Keratinocyte (primary cell): ENCODE measurements around the gene BLOC1S4. TPM values are rescaled to one million over a fixed set of nuclear protein-coding genes. Genes with fewer than 3 reads are reported as not detected.
"Not testable (repeated sequence)": the region's sequence is repeated elsewhere in the genome, so short reads cannot be mapped to it uniquely, and the experiment has no call there.

Source experiments
- DNase-seq: peaks from one replicate; pipeline ENCODE4 v3.0.0-alpha.2; 2011; ENCODE audit warnings: low read depth, missing footprints, low spot score
- FAIRE-seq: peaks from 2 replicates; lab custom pipeline; 2011; peaks lifted over from hg19 to GRCh38; lab: Jason Lieb, UNC
- H2AFZ ChIP-seq: 2 replicates; pipeline ENCODE4 v1.6.0; 2012; ENCODE audit warnings: low read length, control low read depth, inconsistent platforms; ENCODE audit not compliant: control insufficient read depth
- H3K27ac ChIP-seq: 2 replicates; pipeline ENCODE4 v1.5.1; 2011; ENCODE audit warnings: low read length; ENCODE audit not compliant: control insufficient read depth, insufficient read depth
- H3K27me3 ChIP-seq: 3 replicates; pipeline ENCODE4 v1.6.0; 2011; ENCODE audit warnings: low read length; ENCODE audit not compliant: control insufficient read depth, insufficient read depth; ENCODE audit errors: extremely low read depth
- H3K36me3 ChIP-seq, 2 experiments: 2 replicates in 1 of 2; 3 replicates in 1 of 2; pipeline ENCODE4 v1.5.1; 2011; ENCODE audit warnings: low read length in 2 of 2, mild to moderate bottlenecking in 1 of 2; ENCODE audit not compliant: control insufficient read depth in 2 of 2, insufficient read depth in 2 of 2; ENCODE audit errors: extremely low read depth in 1 of 2
- H3K4me1 ChIP-seq: 3 replicates; pipeline ENCODE4 v1.5.1; 2011; ENCODE audit warnings: low read length; ENCODE audit not compliant: control insufficient read depth, insufficient read depth; ENCODE audit errors: extremely low read depth
- H3K4me2 ChIP-seq: 3 replicates; pipeline ENCODE4 v1.6.0; 2011; ENCODE audit warnings: low read depth, low read length; ENCODE audit not compliant: control insufficient read depth, insufficient read depth; ENCODE audit errors: extremely low read depth
- H3K4me3 ChIP-seq, 3 experiments: fragments of 200-600 bp in 1 of 3; sonication (generic) in 1 of 3; 2 replicates in 2 of 3; 3 replicates in 1 of 3; pipeline ENCODE4 v1.5.1; 2011 to 2016; ENCODE audit warnings: low read length in 3 of 3, mild to moderate bottlenecking in 3 of 3, control low read depth in 2 of 3, inconsistent platforms in 1 of 3, low read depth in 1 of 3, mixed read lengths in 1 of 3, mixed run types in 1 of 3, moderate library complexity in 1 of 3; ENCODE audit not compliant: control insufficient read depth in 2 of 3, insufficient read depth in 2 of 3; ENCODE audit errors: extremely low read depth in 1 of 3
- H3K79me2 ChIP-seq: 2 replicates; pipeline ENCODE4 v1.6.0; 2012; ENCODE audit warnings: low read length; ENCODE audit not compliant: control insufficient read depth, insufficient read depth
- H3K9ac ChIP-seq: 3 replicates; pipeline ENCODE4 v1.6.0; 2011; ENCODE audit warnings: low read length; ENCODE audit not compliant: control insufficient read depth, insufficient read depth; ENCODE audit errors: extremely low read depth
- H3K9me1 ChIP-seq: 3 replicates; pipeline ENCODE4 v1.6.0; 2011; ENCODE audit warnings: low read length; ENCODE audit not compliant: control insufficient read depth, insufficient read depth; ENCODE audit errors: extremely low read depth
- H3K9me3 ChIP-seq: 2 replicates; pipeline ENCODE4 v1.5.1; 2012; ENCODE audit warnings: low read depth, low read length; ENCODE audit not compliant: control insufficient read depth
- H4K20me1 ChIP-seq: 3 replicates; pipeline ENCODE4 v1.6.0; 2011; ENCODE audit warnings: low read length; ENCODE audit not compliant: control insufficient read depth, insufficient read depth; ENCODE audit errors: extremely low read depth
- CTCF ChIP-seq, 3 experiments: IDR thresholded peaks in 1 of 3; conservative IDR thresholded peaks in 1 of 3; optimal IDR thresholded peaks in 1 of 3; 2 replicates in 2 of 3; 3 replicates in 1 of 3; pipeline versions ENCODE3 to v1.5.1; 2011; ENCODE audit warnings: low read length in 3 of 3, mild to moderate bottlenecking in 3 of 3, moderate library complexity in 2 of 3, control low read depth in 1 of 3, inconsistent platforms in 1 of 3; ENCODE audit not compliant: insufficient read depth in 2 of 3; ENCODE audit errors: extremely low read depth in 1 of 3
- EZH2 ChIP-seq: IDR thresholded peaks from one replicate; pipeline ENCODE4 v1.6.1; 2012; ENCODE audit warnings: inconsistent platforms, mild to moderate bottlenecking, low read length, moderate library complexity
- dilution Hi-C: fragments of 300-500 bp; cut with MboI; formaldehyde crosslinking; loops from one replicate; pipeline ENCODE4 v1.7.0; 2020; ENCODE audit warnings: low sequenced_read_pairs; ENCODE audit not compliant: extremely low pct_ligation_motif_present
- polyA plus RNA-seq, 5 experiments: library from polyadenylated mRNA; depleted of rRNA in 3 of 5; stranded (reverse) in 3 of 5; stranded (forward) in 1 of 5; unstranded in 1 of 5; fragments of >200 nt; gene quantifications; 1 replicate in 1 of 5; 2 replicates in 3 of 5; 3 replicates in 1 of 5; pipeline versions ENCODE4 v1.2.1 to v1.2.3, GENCODE V29; 2011 to 2012; ENCODE audit warnings: missing spikeins in 2 of 5, low read depth in 1 of 5, low replicate concordance in 1 of 5

Gene BLOC1S4
- polyA plus RNA-seq, 1 donor (not counting 4 experiments of a cell fraction or from before 2014, with no cell fraction given) = 11.7 TPM

- Histone ChIP-seq H3K9ac (peak overlapping the region; percentile 73), H3K36me3 (peaks cover 5 to 13% of the 10 kb centered on the region in 2 experiments), H3K4me3 (peak overlapping the region; percentile 67 to 77 (median 71)), H3K4me1 (peaks cover 21% of the 10 kb centered on the region), H2AFZ (peak overlapping the region; percentile 95), H3K27ac (peak overlapping the region; percentile 48), H3K79me2 (peaks cover 24% of the 10 kb centered on the region), H3K4me2 (peak overlapping the region; percentile 96)
- H4K20me1 ChIP-seq, H3K9me1 ChIP-seq, DNase-seq, dilution Hi-C loops, H3K27me3 ChIP-seq, FAIRE-seq, H3K9me3 ChIP-seq: not testable (repeated sequence)
Observed at GRCh38 chr4:6673191-6673659, 42.7 kb upstream of the BLOC1S4 start.

DNA sequence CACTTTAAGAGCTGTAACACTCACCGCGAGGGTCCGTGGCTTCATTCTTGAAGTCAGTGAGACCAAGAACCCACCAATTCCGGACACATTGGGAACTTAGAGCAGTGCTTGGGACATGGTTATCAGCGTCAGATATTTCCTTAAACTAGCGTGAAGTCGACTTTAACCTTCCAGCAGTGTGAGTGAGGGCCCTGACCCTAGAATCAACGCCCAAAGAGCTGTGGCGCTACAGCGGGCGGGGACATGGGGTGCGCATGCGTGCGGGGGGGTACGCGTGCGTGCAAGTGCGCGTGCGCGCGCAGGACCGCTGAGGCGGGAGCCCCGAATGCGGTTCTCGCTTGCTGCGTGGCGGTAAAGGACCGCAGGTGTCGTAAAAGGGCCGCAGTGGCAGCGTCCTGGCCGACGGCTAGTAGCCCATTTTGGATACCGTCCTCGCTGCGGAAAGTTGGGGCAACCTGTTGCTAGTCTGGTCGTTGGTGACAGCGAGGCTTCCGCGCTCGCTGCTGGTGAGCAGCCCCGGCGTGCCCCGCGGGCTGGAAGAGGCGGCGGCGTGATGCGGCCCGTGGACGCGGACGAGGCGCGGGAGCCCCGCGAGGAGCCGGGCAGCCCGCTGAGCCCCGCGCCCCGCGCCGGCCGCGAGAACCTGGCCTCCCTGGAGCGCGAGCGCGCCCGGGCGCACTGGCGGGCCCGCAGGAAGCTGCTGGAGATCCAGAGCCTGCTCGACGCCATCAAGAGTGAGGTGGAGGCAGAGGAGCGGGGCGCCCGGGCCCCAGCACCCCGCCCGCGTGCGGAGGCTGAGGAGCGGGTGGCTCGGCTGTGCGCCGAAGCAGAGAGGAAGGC, 42.1 kb upstream of the BLOC1S4 start:
- H3K9ac ChIP-seq = peak overlapping the region; percentile 73
- DNase-seq (peak; percentile 70), FAIRE-seq (peak; percentile 69)
- H3K4me2 ChIP-seq = peak overlapping the region; percentile 96
- H3K4me1 ChIP-seq = peaks cover 21% of the 10 kb centered on the region
- peaks cover 4% of the 10 kb centered on the region for H4K20me1 ChIP-seq
- no peaks in the 10 kb centered on the region for H3K9me3 ChIP-seq
- H3K9me1 ChIP-seq = no peaks in the 10 kb centered on the region
- dilution Hi-C loops = no loop called here
- peak overlapping the region; percentile 95 for H2AFZ ChIP-seq
- peaks cover 5 to 13% of the 10 kb centered on the region in 2 experiments for H3K36me3 ChIP-seq
- TF ChIP-seq CTCF (optimal IDR thresholded peaks at IDR 0.05 in 1 of 3, IDR thresholded peaks at IDR 0.05 in 1 of 3, conservative IDR thresholded peaks at IDR 0.05 in 1 of 3; ENCODE audit: extremely low read depth in 1 of 3, insufficient read depth in 2 of 3, low read length in 3 of 3) (no peak), EZH2 (no peak)
- H3K27me3 ChIP-seq = no peaks in the 10 kb centered on the region
- H3K79me2 ChIP-seq = peaks cover 24% of the 10 kb centered on the region
- H3K27ac ChIP-seq = peak overlapping the region; percentile 48
- H3K4me3 ChIP-seq = peak overlapping the region; percentile 67 to 77 (median 71)
